HepG2 (cell line): Measurements from ENCODE around the gene MS4A10. TPM values are rescaled to one million over a fixed set of nuclear protein-coding genes. Genes with fewer than 3 reads are reported as not detected.

Source experiments
- ATRX ChIP-seq: sonication (generic); formaldehyde crosslinking; IDR thresholded peaks from 2 replicates; pipeline ENCODE4 v1.4.0; 2020; ENCODE audit warnings: missing genetic modification reagents, borderline replicate concordance
- BHLHE40 ChIP-seq: IDR thresholded peaks from 2 replicates; pipeline ENCODE4 v1.6.1; 2011; ENCODE audit warnings: low read length, improper control_type of control experiment
- CERS6 ChIP-seq: sonication (generic); formaldehyde crosslinking; IDR thresholded peaks from 2 replicates; pipeline ENCODE4 v1.5.0; 2020; ENCODE audit warnings: missing genetic modification reagents
- HES4 ChIP-seq: sonication (generic); formaldehyde crosslinking; IDR thresholded peaks from 2 replicates; pipeline ENCODE4 v1.9.0; 2021; ENCODE audit warnings: mild to moderate bottlenecking, missing genetic modification reagents, borderline replicate concordance
- KAT7 ChIP-seq: IDR thresholded peaks from 2 replicates; pipeline ENCODE4 v1.6.1; 2018; ENCODE audit warnings: borderline replicate concordance, missing compliant biosample characterization
- NPAS2 ChIP-seq: sonication (generic); formaldehyde crosslinking; IDR thresholded peaks from 2 replicates; pipeline ENCODE4 v1.8.0; 2022; ENCODE audit warnings: mild to moderate bottlenecking, missing genetic modification reagents, borderline replicate concordance
- SAP130 ChIP-seq: IDR thresholded peaks from 2 replicates; pipeline ENCODE4 v1.6.1; 2016; ENCODE audit warnings: low read depth
- SMARCC2 ChIP-seq: fragments of 450-650 bp; IDR thresholded peaks from 2 replicates; pipeline ENCODE4 v1.6.1; 2017; ENCODE audit warnings: antibody characterized with exemption, mild to moderate bottlenecking
- ZC3H13 ChIP-seq: sonication (generic); formaldehyde crosslinking; IDR thresholded peaks from 2 replicates; pipeline ENCODE4 v1.8.1; 2023; ENCODE audit warnings: mild to moderate bottlenecking, missing genetic modification reagents, moderate library complexity
- ZNF607 ChIP-seq: sonication (generic); formaldehyde crosslinking; IDR thresholded peaks from 2 replicates; pipeline ENCODE4 v1.5.1; 2020; ENCODE audit warnings: missing genetic modification reagents, mild to moderate bottlenecking, borderline replicate concordance
- ZNF710 ChIP-seq: sonication (generic); formaldehyde crosslinking; IDR thresholded peaks from 2 replicates; pipeline ENCODE4 v1.5.0; 2020; ENCODE audit warnings: mild to moderate bottlenecking, missing genetic modification reagents, borderline replicate concordance
- polyA plus RNA-seq, 8 experiments: library from polyadenylated mRNA; depleted of rRNA in 3 of 8; stranded (reverse) in 7 of 8; unstranded in 1 of 8; fragments of >200 nt; fragmentation: Illumina TruSeq in 4 of 8; extraction: Trizol in 4 of 8; gene quantifications; 2 replicates each; pipeline versions ENCODE4 v1.2.1 to v1.2.3, GENCODE V29; 2011 to 2016; ENCODE audit warnings: low read depth in 4 of 8, missing spikeins in 1 of 8, mixed read lengths in 1 of 8; ENCODE audit not compliant: insufficient read depth in 1 of 8
- total RNA-seq, 5 experiments: library from RNA; depleted of rRNA; stranded (reverse); fragments of >200 nt; fragmentation: Illumina TruSeq; extraction: Trizol; gene quantifications; 2 replicates each; pipeline ENCODE4 v1.2.3, GENCODE V29; 2016; ENCODE audit warnings: low read depth in 1 of 5

The MS4A10 gene
- total and polyA plus RNA-seq, 2 of the 13 experiments (the other 11 are each of a cell fraction or from before 2014, with no cell fraction given) = not detected

- TF ChIP-seq ZNF607 (CRISPR knock-in tag) = no peak
- TF ChIP-seq CERS6 (CRISPR knock-in tag) = no peak
- TF ChIP-seq ZNF710 (CRISPR knock-in tag) = no peak
- no peak for TF ChIP-seq KAT7 (CRISPR knock-in tag)
- no peak for TF ChIP-seq BHLHE40
- TF ChIP-seq HES4 (CRISPR knock-in tag) = no peak
- no peak for TF ChIP-seq NPAS2 (CRISPR knock-in tag)
- no peak for TF ChIP-seq SMARCC2
- TF ChIP-seq ZC3H13 (CRISPR knock-in tag) = no peak
- no peak for TF ChIP-seq SAP130 (CRISPR knock-in tag)
- TF ChIP-seq ATRX = no peak
Observed at GRCh38 chr11:60754887-60755286, 30.2 kb upstream of the MS4A10 start (continued).
